DLD1 (cell line): ENCODE data around the gene SMARCC1.

Experiments
- in situ Hi-C: cut with HindIII; loops from 2 replicates; pipeline ENCODE4 v1.10.0; 2017; ENCODE audit warnings: low sequenced_read_pairs

The SMARCC1 gene

GRCh38 chr3:47705391-47705790 is 76.3 kb downstream of the SMARCC1 start:
- in situ Hi-C loops = no loop called here

DNA sequence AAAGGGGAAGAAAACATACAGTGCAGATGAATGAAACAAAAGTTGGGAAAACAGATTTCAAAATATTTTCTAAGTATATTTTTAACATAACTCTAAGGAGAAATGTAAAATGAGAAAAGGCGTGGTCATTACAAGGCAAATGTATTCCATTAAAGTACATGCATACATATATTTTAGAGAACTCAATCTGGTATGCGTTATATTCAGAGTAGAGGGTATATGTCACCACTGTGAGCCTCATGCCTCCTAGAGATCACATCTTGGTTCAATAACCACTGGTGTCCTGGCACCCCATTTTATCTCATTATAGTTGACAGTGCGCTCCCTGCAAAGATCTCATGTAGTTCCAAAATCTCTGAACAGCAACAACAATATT is 77.5 kb downstream of the SMARCC1 start:
- in situ Hi-C loops = no loop called here

- in situ Hi-C loops = no loop called here
Observed at GRCh38 chr3:47701388-47701787, 80.3 kb downstream of the SMARCC1 start.

- in situ Hi-C loops = no loop called here
Observed at GRCh38 chr3:47692158-47692557, 89.5 kb downstream of the SMARCC1 start.

- in situ Hi-C loops = no loop called here
Observed at GRCh38 chr3:47688488-47688887, 93.2 kb downstream of the SMARCC1 start.

DNA sequence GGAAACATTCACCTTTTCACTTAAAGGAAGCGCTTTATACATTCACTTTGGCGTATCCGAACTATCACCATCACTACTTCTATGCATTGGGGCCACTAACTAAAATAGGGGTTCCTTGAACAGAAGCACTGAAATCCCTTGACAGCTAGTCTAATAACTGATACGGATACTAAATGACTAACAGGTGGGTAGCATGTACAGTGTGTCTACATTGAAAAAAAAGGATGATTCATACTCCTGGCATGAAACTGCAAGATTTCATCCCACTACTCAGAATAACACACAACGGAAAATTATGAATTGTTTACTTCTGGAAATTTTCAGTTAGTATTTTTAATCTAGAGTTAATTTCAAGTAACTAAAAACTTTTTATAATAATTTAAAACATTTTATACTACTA is 96.7 kb downstream of the SMARCC1 start:
- in situ Hi-C loops = no loop called here

DNA sequence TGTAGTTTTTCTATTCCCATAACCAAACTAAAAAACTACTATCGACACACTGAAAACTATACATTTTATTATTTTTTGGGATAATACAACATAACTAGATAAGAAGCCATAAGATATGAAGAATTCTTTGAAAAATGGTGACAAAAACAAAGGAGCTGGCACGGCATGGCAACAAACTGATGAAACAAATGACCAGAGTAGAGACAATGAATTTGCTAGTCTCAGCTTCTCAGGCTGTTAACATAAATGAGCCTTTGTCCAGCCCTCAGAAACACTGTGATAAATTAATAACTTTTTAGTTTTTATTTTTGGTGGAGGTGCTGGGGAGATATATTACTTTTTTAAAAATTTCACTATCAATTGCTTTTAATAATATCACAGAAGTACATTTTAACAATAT is 100.7 kb downstream of the SMARCC1 start:
- in situ Hi-C loops = no loop called here

- in situ Hi-C loops = no loop called here
Observed at GRCh38 chr3:47678446-47679338, 103.0 kb downstream of the SMARCC1 start.

- in situ Hi-C loops = no loop called here
Observed at GRCh38 chr3:47669026-47669749, 112.5 kb downstream of the SMARCC1 start.

DNA sequence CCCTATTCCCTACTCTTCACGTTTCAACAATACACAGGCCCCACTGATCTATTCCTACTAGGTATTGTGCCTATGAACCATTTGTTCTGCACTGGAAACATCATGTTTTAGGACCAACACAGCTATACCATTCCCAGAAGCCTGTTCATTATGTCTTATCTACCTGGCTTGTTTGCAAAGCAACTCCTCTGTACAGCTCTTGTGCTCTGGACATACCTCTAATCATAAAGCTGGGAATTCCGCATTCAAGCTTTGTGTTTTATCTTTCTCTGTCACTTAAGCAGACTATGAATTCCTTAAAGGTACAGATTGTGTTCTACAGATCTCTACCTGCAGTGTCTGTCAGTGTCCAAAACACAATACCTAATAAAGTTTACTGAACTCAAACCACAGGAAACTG is 115.6 kb downstream of the SMARCC1 start:
- in situ Hi-C loops = no loop called here

DNA sequence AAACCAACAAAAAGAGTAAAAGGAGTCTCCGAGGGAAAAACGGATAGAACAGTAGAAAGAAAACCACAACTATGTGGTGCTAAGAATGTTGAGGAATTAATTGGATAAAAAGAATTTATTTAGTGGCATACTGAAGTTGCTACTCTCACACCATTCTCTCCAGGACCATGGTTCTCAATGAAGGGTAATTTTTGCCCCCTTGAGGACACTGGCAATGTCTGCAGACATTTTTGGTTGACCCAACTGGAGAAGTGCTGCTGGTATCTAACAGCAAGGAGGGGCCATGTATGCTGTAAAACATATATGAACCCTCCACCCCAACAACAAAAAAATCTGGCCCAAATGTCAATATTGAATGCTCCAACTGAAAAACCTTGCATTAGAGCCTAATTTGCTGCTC is 117.2 kb downstream of the SMARCC1 start:
- in situ Hi-C loops = no loop called here

DNA sequence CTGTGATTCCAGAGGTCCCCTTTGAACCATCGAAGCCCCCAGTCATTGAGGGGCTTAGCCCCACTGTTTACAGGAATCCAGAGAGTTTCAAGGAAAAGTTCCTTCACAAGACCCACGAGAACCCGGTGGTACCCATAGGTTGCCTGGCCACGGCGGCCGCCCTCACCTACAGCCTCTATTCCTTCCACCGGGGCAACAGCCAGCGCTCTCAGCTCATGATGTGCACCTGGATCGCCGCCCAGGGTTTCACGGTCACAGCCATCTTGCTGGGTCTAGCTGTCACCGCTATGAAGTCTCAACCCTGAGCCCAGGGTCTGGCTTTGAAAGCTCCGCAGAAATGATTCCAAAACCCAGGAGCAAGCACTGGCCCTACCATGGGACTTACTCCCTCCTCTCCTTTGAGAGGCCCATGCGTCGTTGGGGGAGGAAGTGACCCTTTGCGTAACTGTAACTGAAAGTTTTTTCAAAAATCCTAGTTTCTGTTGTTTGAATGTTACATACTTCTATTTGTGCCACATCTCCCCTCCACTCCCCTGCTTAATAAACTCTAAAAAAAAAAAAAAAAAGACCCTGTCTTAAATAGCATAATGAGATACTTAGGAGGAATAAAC is 118.0 kb downstream of the SMARCC1 start:
- in situ Hi-C loops = no loop called here

- in situ Hi-C loops = no loop called here
Observed at GRCh38 chr3:47661121-47661752, 120.5 kb downstream of the SMARCC1 start.

DNA sequence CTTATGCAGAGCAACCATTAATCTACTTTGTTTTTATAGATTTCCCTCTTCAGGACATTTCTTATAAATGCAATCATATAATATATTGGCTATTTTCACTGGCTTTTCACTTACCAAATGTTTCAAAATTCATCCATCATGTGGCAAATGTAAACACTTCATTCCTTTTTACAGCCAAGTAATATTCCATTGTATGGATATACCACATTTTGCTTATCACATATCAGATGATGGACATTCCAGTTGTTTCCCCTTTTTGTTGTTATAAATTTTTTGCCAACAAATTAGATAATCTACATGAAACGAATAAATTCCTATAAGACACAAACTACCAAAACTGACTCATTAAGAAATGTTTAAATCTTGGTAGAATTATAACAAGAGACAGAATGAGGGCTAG is 123.2 kb downstream of the SMARCC1 start:
- in situ Hi-C loops = no loop called here

- in situ Hi-C loops = no loop called here
Observed at GRCh38 chr3:47652142-47652541, 129.6 kb downstream of the SMARCC1 start.

GRCh38 chr3:47650294-47650693 is 131.4 kb downstream of the SMARCC1 start:
- in situ Hi-C loops = no loop called here

DNA sequence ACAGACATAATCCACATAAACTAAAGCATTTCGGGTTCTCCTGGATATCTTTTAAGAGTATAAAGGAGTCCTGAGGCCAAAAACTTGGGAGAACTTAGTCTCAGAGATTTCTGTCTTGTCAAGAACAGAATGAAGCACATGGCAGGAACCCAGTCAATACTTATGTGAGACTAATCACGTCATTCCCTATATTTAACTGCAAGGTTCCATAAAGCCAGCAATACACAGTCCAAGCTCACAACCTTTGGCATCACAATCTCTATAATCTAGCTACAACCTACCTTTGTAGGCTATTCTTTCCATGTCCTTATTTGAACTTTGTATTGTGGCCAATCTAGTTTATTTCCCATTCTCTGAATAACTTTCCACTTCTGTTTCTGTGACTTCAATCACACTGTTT is 134.1 kb downstream of the SMARCC1 start:
- in situ Hi-C loops = no loop called here

DNA sequence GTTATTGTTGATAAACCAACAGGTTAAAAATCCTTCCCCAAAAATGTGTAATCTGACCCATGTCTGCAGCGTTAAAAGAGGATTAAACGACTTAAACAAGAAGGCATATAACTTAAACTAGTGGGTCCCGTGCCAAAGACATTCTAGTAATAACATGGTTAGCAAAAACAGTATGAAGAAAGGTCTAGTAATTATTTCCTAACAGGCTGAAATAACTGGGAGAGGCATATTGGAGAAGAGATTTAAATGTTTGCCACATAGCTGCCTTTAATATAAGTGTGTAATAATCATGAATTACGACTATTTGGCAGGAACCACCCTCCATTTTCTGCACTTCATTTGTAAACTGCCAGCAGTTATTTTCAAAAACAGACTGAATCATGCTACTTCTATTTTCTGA is 135.3 kb downstream of the SMARCC1 start:
- in situ Hi-C loops = no loop called here

- in situ Hi-C loops = no loop called here
Observed at GRCh38 chr3:47645551-47645950, 136.1 kb downstream of the SMARCC1 start.

- in situ Hi-C loops = no loop called here
Observed at GRCh38 chr3:47643092-47643491, 138.6 kb downstream of the SMARCC1 start.

DNA sequence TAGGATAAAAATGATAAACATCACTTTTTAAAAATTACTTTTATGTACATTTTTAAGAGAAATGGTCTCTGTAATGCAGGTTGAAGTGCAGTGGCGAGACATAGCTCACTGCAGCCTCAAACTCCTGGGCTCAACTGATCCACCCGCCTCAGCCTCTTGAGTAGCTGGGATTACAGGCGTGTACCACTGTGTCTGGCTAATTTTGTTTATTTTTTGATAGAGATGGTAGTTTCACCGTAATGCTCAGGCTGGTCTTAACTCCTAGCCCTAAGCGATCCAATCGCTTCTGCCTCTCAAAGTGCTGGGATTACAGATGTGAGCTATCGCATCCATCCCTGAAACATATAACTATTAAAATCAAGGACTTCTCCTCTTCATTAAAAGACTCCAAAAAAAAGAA is 140.0 kb downstream of the SMARCC1 start:
- in situ Hi-C loops = no loop called here
